NCI-H82 treated with DMSO at 0.1 percent for 48 hours (cell line): ENCODE results near the gene TRANK1.
"Not testable (repeated sequence)": the region's sequence is repeated elsewhere in the genome, so short reads cannot be mapped to it uniquely, and the experiment has no call there.

Experiments used
- DNase-seq: peaks from one replicate; lab custom pipeline; 2025; ENCODE audit not compliant: unreplicated experiment; lab: John Stamatoyannopoulos, UW

Gene TRANK1

GRCh38 chr3:36944641-36945270 lies at the start of gene TRANK1:
TRANK1 (minus strand) TSS chr3:36945054; CDS start chr3:36944809, 245 bp downstream.
- DNase-seq: no peak

GRCh38 chr3:36993326-36994283 lies 48.8 kb upstream of the TRANK1 start, which contains the start of gene MLH1:
MLH1 (plus strand) TSS chr3:36993518; CDS start chr3:36993548, 30 bp downstream.
- no peak for DNase-seq

GRCh38 chr3:36992806-36993325 lies 48.0 kb upstream of the TRANK1 start, which contains the start of gene EPM2AIP1:
EPM2AIP1 (minus strand) TSS chr3:36993131; CDS start chr3:36993077, 54 bp downstream.
- DNase-seq: no peak

GRCh38 chr3:36991923-36992805 lies 47.3 kb upstream of the TRANK1 start:
- DNase-seq: no peak

- DNase-seq: no peak
Observed at GRCh38 chr3:36991147-36991546, 46.3 kb upstream of the TRANK1 start.

GRCh38 chr3:36989568-36989967 lies 44.7 kb upstream of the TRANK1 start:
- DNase-seq: no peak

GRCh38 chr3:36989005-36989404 lies 44.2 kb upstream of the TRANK1 start:
- no peak for DNase-seq

GRCh38 chr3:36988356-36988755 lies 43.5 kb upstream of the TRANK1 start:
- no peak for DNase-seq

GRCh38 chr3:36981006-36981405 lies 36.2 kb upstream of the TRANK1 start:
- DNase-seq: no peak

- no peak for DNase-seq
Observed at GRCh38 chr3:36973139-36973538, 28.3 kb upstream of the TRANK1 start.

- DNase-seq: no peak
Observed at GRCh38 chr3:36972163-36972562, 27.3 kb upstream of the TRANK1 start.

- no peak for DNase-seq
Observed at GRCh38 chr3:36969540-36970432, 24.9 kb upstream of the TRANK1 start.

- no peak for DNase-seq
Observed at GRCh38 chr3:36969085-36969484, 24.2 kb upstream of the TRANK1 start.

- DNase-seq: no peak
Observed at GRCh38 chr3:36965440-36965839, 20.6 kb upstream of the TRANK1 start.

GRCh38 chr3:36964817-36965216 lies 20.0 kb upstream of the TRANK1 start:
- no peak for DNase-seq

- no peak for DNase-seq
Observed at GRCh38 chr3:36964331-36964730, 19.5 kb upstream of the TRANK1 start.

- DNase-seq: not testable (repeated sequence)
Observed at GRCh38 chr3:36963008-36963407, 18.2 kb upstream of the TRANK1 start.

- DNase-seq: no peak
Observed at GRCh38 chr3:36960502-36960901, 15.6 kb upstream of the TRANK1 start.

- DNase-seq: no peak
Observed at GRCh38 chr3:36959821-36960220, 15.0 kb upstream of the TRANK1 start.
